HG03469 (cell line): ENCODE results near the gene FAM3A.
A peak's percentile ranks its signal among the peaks of the same experiment; 100 is the strongest.
"Not testable (repeated sequence)": the region's sequence is repeated elsewhere in the genome, so short reads cannot be mapped to it uniquely, and the experiment has no call there.

Source experiments
- ATAC-seq: cut with Tn5 transposase; IDR thresholded peaks from one replicate; pipeline ENCODE4 v1.9.1; 2021; ENCODE audit warnings: mild to moderate bottlenecking, moderate library complexity, moderate number of reproducible peaks; ENCODE audit not compliant: unreplicated experiment

FAM3A gene, protein sequence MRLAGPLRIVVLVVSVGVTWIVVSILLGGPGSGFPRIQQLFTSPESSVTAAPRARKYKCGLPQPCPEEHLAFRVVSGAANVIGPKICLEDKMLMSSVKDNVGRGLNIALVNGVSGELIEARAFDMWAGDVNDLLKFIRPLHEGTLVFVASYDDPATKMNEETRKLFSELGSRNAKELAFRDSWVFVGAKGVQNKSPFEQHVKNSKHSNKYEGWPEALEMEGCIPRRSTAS

DNA sequence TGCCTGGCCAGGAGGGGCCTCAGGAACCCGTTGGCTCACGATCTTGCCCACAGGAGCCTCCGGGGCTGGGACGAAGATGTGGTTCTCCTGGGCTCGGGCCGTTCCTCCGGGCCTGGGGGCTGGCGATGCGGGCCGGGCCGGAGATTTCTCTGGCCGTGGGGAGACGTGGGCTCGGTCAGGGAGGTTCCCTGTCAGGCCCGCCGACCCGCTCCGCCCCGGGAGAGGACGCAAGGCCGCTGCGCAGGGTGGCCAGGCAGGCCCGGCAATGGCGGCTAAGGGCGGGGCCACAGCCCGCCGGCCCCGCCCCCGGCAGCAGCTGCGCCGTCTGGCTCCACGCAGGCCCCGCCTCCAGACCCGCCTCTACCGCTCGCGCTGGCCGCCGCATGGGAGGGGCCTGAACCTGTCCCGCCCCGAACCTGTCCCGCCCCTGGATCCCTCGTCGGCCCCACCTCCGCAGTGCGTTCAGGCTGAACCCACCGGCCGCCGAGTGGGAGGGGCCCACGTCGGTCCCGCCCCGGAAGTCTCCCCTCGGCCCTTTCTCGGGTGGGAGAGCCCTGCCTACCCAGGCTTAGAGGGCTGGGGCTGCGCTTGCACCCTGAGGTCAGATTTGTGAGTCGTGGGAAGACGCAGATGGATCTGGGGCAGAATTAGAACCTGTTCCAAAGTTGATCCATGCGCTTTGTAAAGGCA is at the start of gene FAM3A:
TSS of gene FAM3A (minus strand) at position 267 of the 690 bp plus-strand sequence. CDS start 460 bp downstream, outside the sequence.
- peak; percentile 72 for ATAC-seq

DNA sequence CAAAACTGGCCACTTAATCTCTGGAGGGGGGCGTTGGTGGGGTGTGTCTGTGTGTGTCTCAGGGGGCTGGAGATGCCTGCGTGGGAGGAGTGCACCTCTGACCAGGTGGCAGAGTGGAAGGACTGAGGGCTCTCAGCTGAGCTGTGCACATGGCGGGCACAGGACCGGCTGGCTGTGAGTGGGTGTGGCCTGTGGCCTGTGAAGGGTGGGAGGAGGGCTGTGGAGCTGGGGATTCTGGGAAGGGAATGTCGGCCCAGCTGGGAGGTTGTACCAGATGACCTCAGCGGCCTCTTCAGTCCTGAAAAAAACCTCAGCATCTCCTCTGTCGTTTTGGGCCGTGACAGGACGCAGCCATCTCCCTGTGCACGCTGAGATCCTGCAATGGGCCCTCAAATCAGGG is 46.3 kb upstream of the FAM3A start:
- ATAC-seq = not testable (repeated sequence)

GRCh38 chrX:154560326-154560725 is 44.3 kb upstream of the FAM3A start:
- not testable (repeated sequence) for ATAC-seq

DNA sequence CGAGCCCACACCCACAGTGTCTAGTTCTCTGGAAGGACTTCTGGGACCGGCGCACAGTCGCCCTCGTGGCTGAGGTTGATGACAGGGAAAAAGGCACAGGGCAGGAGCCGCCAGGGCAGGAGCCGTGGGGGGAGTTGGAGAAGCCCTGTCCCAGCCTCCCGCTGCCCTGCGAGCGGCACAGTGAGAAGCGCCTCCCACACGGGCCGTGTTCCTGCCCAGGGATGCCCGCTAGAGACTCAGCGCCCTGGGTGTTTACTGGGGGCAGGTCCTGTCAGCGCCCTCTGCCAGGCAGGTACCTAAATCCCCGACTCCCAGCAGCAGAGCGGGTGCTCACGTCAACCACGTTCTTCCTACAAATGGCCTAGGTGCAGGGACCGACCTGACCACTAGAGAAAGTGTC is 42.9 kb upstream of the FAM3A start:
- ATAC-seq = not testable (repeated sequence)

DNA sequence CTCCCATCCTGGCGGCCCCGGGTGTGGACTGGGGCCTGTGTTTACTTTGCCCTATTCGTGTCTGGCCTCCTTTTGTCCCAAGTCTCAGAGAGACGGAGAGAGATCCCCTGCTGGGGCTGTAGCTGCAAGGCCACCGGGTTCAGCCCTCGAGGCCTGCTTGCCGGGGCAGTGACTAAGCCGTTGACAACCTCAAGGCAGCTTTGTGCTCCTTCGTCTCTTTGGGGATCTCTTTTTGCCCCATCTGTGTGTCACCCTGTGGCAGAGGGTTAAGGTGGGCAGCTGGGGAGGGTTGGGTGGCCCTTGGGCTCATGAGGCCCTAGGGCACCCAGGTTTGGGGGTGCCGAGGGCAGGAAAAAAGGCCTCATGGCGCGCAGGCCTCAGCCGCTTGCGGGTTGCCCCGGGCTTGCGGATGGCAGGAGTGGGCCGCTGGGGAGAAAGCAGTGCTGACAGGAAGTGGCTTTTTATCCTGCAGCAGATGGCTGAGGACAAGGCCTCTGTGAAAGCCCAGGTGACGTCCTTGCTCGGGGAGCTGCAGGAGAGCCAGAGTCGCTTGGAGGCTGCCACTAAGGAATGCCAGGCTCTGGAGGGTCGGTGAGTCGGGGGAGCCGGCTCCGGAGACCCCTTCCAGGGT is 42.1 kb upstream of the FAM3A start:
- not testable (repeated sequence) for ATAC-seq

DNA sequence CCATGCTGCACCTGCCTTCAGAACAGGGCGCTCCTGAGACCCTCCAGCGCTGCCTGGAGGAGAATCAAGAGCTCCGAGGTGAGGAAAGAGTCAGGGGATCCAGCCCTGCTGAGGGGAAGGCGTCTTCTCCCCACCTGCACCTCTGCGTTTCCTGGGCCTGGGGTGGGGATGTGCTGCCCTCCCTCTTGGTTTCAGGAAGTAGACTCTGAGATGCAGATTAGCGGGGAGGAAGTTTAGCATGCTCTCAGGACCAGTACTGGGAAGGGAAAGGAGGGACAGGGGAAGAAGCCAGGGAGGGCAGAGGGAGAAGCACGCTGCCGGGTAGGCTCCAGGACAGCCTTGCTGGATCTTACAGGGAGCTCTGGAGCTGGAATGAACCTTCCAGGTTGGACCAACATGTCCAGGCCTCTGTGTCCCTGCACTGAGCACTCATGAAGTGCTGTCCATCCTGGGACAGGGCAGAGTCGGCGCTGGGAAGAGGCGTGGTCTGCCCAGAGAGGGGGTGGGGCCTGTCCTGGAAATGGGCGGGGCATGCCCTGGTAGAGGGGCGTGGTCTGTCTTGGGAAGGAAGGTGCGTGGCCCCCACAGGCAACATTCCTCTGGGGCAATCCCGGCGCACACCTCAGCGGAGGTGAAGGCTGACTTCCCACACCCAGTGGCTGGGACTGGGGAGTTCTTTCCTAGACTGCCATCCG is 36.2 kb upstream of the FAM3A start:
- ATAC-seq = not testable (repeated sequence)

GRCh38 chrX:154549766-154550165 is 33.7 kb upstream of the FAM3A start:
- ATAC-seq = no peak

DNA sequence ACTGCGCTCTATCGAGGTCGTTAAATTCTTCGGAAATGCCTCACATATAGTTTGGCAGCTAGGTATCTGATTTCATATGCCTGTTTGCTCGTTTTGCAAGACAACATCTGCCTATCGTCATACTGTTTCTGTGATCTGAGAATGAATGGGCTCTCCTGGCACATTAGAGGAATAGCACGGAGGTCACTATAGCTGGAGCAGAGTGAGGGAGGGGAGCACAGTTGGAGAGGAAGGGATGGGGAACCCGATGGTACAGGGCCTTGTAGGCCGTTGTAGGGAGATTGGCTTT is 31.9 kb upstream of the FAM3A start:
- ATAC-seq = no peak

- peak; percentile 59 for ATAC-seq
These were observed 31.4 kb upstream of the FAM3A start, which contains the start of gene IKBKG for GRCh38 chrX:154547245-154548027. IKBKG (plus strand) TSS chrX:154547620; CDS start chrX:154552003, 4,383 bp downstream.

DNA sequence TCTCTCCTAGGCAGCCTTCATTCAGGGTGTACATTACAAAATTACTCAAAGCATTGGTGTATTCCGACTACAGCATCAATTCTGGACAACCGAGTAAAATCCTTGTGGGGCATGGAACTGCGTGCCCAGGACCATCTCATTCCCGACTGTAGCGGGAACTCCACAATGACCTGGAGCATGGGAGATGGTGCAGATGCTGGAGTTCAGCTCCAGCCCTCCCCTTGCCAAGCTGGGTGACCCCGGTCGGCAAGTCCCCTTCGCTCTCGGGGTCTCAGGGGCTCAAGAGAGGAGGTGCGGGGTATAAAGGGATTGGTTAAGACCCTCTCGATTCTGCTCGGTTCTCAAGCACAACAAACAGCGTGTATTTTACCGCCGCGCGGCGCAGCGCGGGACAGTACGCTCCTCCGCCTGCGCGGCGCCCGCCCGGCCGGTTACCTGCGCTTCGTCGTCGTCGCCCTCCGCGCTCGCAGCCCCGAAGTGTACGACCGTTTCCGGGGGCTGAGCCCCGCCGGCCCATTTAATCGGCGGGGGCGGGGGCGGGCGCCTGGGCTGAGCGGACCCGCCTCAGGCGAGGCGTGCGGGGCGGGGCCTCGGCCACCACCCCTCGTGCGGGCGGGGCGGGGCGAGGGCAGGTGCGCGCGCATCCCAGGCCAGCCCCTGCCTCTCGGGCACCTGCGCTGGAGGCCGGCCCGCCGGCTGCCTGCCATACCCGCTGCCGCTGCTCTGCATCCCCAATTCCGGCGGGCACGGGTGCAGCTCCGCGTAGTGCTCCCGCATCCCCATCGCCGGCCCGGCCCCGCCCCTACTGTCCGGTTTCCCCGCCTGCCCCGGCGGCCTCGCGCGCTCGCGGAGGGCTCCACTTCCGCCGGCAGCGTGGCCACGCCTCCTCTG is 30.6 kb upstream of the FAM3A start, which contains the start of gene G6PD:
TSS of gene G6PD (minus strand) at position 493 of the 891 bp plus-strand sequence. CDS start 691 bp downstream, outside the sequence.
- peak; percentile 26 for ATAC-seq

DNA sequence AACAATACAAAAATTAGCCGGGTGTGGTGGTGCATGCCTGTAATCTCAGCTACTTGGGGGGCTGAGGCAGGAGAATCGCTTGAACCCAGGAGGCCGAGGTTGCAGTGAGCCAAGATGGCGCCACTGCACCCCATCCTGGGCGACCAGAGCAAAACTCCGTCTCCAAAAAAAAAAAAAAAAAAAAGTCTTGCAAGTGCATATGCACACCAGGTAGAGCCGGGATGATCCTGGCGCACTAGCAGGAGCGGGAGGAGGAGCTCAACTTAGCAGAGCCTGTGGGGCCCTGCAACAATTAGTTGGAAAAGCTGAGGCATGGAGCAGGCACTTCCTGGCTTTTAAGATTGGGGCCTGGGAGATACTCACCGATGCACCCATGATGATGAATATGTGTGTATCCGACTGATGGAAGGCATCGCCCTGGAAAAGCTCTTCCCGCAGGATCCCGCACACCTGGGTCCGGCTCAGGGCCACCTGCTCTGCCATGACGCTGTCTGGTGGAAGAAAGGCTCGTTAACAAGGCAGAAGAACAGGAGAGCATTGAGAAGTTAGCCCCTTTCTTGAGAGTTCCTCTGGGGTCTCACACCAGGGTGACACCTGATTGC is 29.7 kb upstream of the FAM3A start:
- no peak for ATAC-seq

DNA sequence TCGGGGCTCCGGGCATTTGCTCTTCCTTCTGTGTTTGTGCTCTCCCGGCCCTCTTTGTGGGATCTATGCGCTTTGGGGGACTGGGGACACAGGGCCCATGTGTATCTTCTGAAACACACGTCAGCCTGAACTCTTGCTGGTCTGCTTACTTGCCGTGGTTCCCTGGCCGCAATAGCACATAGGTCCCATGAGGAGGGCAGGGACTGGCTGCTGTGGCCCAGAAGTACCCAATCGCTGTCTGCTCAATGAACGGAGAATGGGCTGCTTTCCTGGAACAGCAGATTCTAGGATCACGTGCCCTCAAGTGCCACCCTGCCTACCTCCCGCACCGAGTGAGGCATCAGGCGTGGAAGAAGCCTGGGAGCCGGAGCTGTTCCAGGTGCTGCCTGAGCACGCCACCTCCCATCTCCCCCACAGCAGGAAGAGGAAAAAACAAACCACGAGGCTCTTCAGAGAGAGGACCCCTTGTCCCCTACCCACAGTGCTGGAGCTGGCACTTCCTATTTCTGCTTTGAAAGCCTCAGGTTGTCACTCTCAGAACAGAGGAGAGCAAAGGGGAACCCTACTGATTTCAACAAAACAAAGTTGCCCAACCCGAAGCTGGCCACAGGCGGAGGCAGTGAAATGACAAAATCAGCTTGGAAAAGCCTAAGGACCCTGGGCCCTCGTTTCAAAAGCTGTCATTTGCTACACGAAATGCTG is 26.8 kb upstream of the FAM3A start:
- no peak for ATAC-seq

- no peak for ATAC-seq
These were observed 26.1 kb upstream of the FAM3A start for GRCh38 chrX:154541896-154542722.

- no peak for ATAC-seq
These were observed 25.5 kb upstream of the FAM3A start for GRCh38 chrX:154541589-154541895.

DNA sequence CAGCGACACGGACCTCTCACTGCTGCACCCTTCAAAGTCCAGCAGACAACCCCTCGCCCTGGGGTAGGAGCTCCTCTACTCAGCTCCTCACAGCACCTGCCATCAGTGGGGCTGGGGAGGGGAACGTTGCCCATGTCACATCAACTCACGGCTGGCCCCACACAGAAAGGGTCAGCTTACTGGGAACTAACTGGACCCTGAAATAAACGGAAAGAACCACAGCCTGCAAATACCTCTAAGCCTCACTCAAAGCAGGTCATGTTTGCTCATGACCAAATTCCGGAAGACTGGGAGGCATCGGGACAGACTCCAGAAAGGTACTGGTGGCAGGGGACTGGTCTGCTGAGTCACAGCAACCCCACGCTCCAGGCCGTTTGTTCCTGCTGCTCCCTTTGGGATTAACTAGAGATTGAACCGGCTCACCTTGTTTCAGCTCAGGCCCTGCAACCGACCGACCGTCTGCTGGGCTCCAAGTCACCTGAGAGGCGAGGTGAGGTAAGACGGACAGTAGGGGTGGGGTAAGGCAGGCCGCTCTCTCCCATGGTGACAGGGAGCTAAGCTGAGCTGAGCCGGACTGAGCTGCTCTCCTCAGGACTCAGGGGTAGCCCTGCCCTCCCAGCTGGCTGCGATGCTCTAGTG is 25.0 kb upstream of the FAM3A start:
- no peak for ATAC-seq

- ATAC-seq = not testable (repeated sequence)
These were observed 24.3 kb upstream of the FAM3A start for GRCh38 chrX:154540365-154540764.

DNA sequence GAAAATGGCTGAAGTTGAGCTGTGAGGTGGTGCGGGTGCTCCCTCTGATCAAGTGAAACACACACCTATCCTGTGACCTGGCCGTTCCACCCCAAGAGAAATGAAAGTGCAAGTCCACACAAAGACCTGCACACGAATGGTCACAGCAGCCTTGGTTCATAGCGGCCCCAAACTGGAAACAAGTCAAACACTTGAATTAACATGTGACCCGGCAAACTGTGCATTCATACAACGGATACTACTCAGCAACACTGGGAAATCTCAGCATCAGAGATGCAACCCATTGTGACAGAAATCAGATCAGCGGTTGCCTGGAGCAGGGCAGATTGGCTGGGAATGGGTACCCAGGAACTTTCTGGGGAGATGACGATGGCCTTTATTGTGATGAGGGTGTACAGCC is 23.0 kb upstream of the FAM3A start:
- ATAC-seq = no peak
